ENCODE measurements around the gene TAF11.

- TF ChIP-seq CTCF (IDR thresholded peaks at IDR 0.05) (no peak), ZFX (IDR thresholded peaks at IDR 0.05; ENCODE audit: borderline replicate concordance) (no peak)
Observed at GRCh38 chr6:34916348-34916967, 28.6 kb upstream of the TAF11 start.
